Endothelial cell of umbilical vein (primary cell): ENCODE results near the gene CENPP. TPM values are rescaled to one million over a fixed set of nuclear protein-coding genes. Genes with fewer than 3 reads are reported as not detected.

Source experiments
- BruUV-seq: library from RNA; stranded (reverse); fragments of 400-500 nt; replicated peaks from 2 replicates; lab custom pipeline; 2021; lab: Mats Ljungman, UMichigan
- CTCF ChIA-PET: fragments of 300-600, 350-600 bp; sonication (Branson Sonifier 250); formaldehyde crosslinking; loops from one replicate; lab custom pipeline; 2021; ENCODE audit warnings: antibody characterized with exemption, inconsistent platforms; lab: Charles Lee
- POLR2A ChIA-PET: fragments of 300-600, 350-600 bp; sonication (Branson Sonifier 250); formaldehyde crosslinking; loops from one replicate; lab custom pipeline; 2021; ENCODE audit warnings: antibody characterized with exemption, inconsistent platforms; lab: Charles Lee
- DNase-seq: peaks from one replicate; pipeline ENCODE4 v3.0.0-alpha.2; 2011; ENCODE audit warnings: low read depth, low spot score
- FAIRE-seq: peaks from 2 replicates; lab custom pipeline; 2011; peaks lifted over from hg19 to GRCh38; lab: Jason Lieb, UNC
- H2AFZ ChIP-seq: 2 replicates; pipeline ENCODE4 v1.6.0; 2012; ENCODE audit warnings: low read depth, low read length, control low read depth, inconsistent platforms
- H3K27ac ChIP-seq: 2 replicates; pipeline ENCODE4 v1.5.1; 2011; ENCODE audit warnings: low read depth, mild to moderate bottlenecking, control low read depth, low read length, moderate library complexity; ENCODE audit not compliant: insufficient read depth
- H3K27me3 ChIP-seq, 2 experiments: 2 replicates each; pipeline versions ENCODE4 v1.6.0 to v1.6.1; 2011; ENCODE audit warnings: low read length in 2 of 2, mixed read lengths in 1 of 2; ENCODE audit not compliant: control insufficient read depth in 2 of 2, insufficient read depth in 2 of 2
- H3K36me3 ChIP-seq, 2 experiments: 2 replicates in 1 of 2; 3 replicates in 1 of 2; pipeline ENCODE4 v1.5.1; 2011; ENCODE audit warnings: low read length in 2 of 2, mild to moderate bottlenecking in 1 of 2, moderate library complexity in 1 of 2; ENCODE audit not compliant: control insufficient read depth in 2 of 2, insufficient read depth in 2 of 2; ENCODE audit errors: extremely low read depth in 1 of 2
- H3K4me1 ChIP-seq: 3 replicates; pipeline ENCODE4 v1.5.1; 2011; ENCODE audit warnings: mild to moderate bottlenecking, low read length; ENCODE audit not compliant: control insufficient read depth, insufficient read depth; ENCODE audit errors: extremely low read depth
- H3K4me2 ChIP-seq: 2 replicates; pipeline ENCODE4 v1.6.1; 2011; ENCODE audit warnings: low read length, control low read depth, mixed read lengths; ENCODE audit not compliant: insufficient read depth
- H3K4me3 ChIP-seq, 3 experiments: fragments of 200-600 bp in 1 of 3; sonication (generic), shearing (Covaris generic) in 1 of 3; replicated peaks in 1 of 3; 2 replicates each; pipeline ENCODE4 v1.5.1; 2011 to 2016; ENCODE audit warnings: control low read depth in 3 of 3, low read length in 3 of 3, mild to moderate bottlenecking in 2 of 3, inconsistent platforms in 1 of 3, low read depth in 1 of 3, moderate library complexity in 1 of 3; ENCODE audit not compliant: insufficient read depth in 1 of 3
- H3K79me2 ChIP-seq: 2 replicates; pipeline ENCODE4 v1.6.0; 2012; ENCODE audit warnings: low read length, inconsistent platforms; ENCODE audit not compliant: control insufficient read depth, insufficient read depth
- H3K9ac ChIP-seq: replicated peaks from 2 replicates; pipeline ENCODE3; 2011; ENCODE audit warnings: low read length, control low read depth; ENCODE audit not compliant: insufficient read depth; ENCODE audit errors: extremely low read depth
- H3K9me1 ChIP-seq: replicated peaks from 3 replicates; pipeline ENCODE4 v1.6.0; 2011; ENCODE audit warnings: mild to moderate bottlenecking, low read length; ENCODE audit not compliant: control insufficient read depth, insufficient read depth; ENCODE audit errors: extremely low read depth
- H3K9me3 ChIP-seq: replicated peaks from 2 replicates; pipeline ENCODE4 v1.5.1; 2012; ENCODE audit warnings: low read length, inconsistent platforms; ENCODE audit not compliant: control insufficient read depth, insufficient read depth
- H4K20me1 ChIP-seq: replicated peaks from 2 replicates; pipeline ENCODE3; 2011; ENCODE audit warnings: mild to moderate bottlenecking, low read length; ENCODE audit not compliant: control insufficient read depth, insufficient read depth; ENCODE audit errors: extremely low read depth
- CTCF ChIP-seq, 2 donors: IDR thresholded peaks; 1 replicate in 1 of 2; 2 replicates in 1 of 2; pipeline ENCODE4 v1.5.1; 2011; ENCODE audit warnings: low read length in 2 of 2, mild to moderate bottlenecking in 2 of 2, moderate library complexity in 2 of 2, control low read depth in 1 of 2, inconsistent platforms in 1 of 2, low read depth in 1 of 2; ENCODE audit not compliant: insufficient read depth in 1 of 2; ENCODE audit errors: extremely low read depth in 1 of 2
- EZH2 ChIP-seq: IDR thresholded peaks from 2 replicates; pipeline ENCODE4 v1.6.1; 2012; ENCODE audit warnings: borderline replicate concordance, low read depth, mild to moderate bottlenecking, moderate library complexity, low read length, inconsistent platforms; ENCODE audit not compliant: severe bottlenecking
- JUN ChIP-seq: IDR thresholded peaks from 2 replicates; pipeline ENCODE4 v1.6.1; 2011; ENCODE audit warnings: borderline replicate concordance, low read depth; ENCODE audit not compliant: insufficient read length, insufficient read depth
- MAX ChIP-seq: IDR thresholded peaks from 2 replicates; pipeline ENCODE4 v1.6.1; 2011; ENCODE audit not compliant: insufficient read depth, insufficient read length
- MYC ChIP-seq: IDR thresholded peaks from one replicate; pipeline ENCODE4 v1.6.1; 2011; ENCODE audit warnings: mild to moderate bottlenecking, low read depth, low read length
- POLR2A ChIP-seq: IDR thresholded peaks from 2 replicates; pipeline ENCODE4 v1.6.1; 2012; ENCODE audit warnings: low read depth, mild to moderate bottlenecking, control low read depth, low read length
- POLR2AphosphoS5 ChIP-seq: IDR thresholded peaks from 2 replicates; pipeline ENCODE4 v1.6.1; 2012; ENCODE audit warnings: low read depth, mild to moderate bottlenecking, control low read depth, low read length, moderate library complexity; ENCODE audit not compliant: insufficient read depth
- dilution Hi-C: fragments of 300-500 bp; cut with MboI; formaldehyde crosslinking; loops from one replicate; pipeline ENCODE4 v1.15.0; 2019; ENCODE audit warnings: low sequenced_read_pairs; ENCODE audit not compliant: extremely low pct_ligation_motif_present
- intact Hi-C: fragments of 100-400 bp; cut with micrococcal nuclease; formaldehyde crosslinking; loops from one replicate; pipeline ENCODE4 v1.10.0; 2022
- polyA plus RNA-seq, 4 experiments: library from polyadenylated mRNA; depleted of rRNA in 3 of 4; stranded (reverse) in 3 of 4; unstranded in 1 of 4; fragments of >200 nt; gene quantifications; 2 replicates each; pipeline versions ENCODE4 v1.2.1 to v1.2.3, GENCODE V29; 2011 to 2012; ENCODE audit warnings: missing spikeins in 1 of 4
- total RNA-seq: library from RNA; stranded (reverse); gene quantifications from 2 replicates; pipeline ENCODE4 v1.2.3, GENCODE V29; 2021

CENPP gene
- total and polyA plus RNA-seq, 2 donors (not counting 3 experiments of a cell fraction or from before 2014, with no cell fraction given) = 1.2 to 12.0 TPM

DNA sequence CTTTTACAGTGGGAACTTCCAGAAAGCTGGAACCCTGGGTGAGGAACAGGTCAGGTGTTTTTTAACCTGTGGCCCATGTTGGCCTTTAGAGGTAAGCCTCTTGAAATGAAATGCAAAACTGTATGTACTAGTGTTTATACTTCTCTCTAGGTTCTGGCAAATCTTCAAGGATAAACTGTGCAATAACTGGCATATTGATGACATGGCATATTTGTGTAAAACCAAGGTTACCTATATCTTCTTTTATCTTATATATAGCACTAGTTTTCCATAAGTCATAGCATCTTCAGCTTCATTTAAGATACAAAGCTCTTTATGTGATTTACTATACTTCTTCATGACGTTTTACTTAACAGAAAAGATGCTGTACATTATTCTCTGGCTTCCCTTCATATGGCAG, 24.8 kb upstream of the CENPP start:
- TF ChIP-seq CTCF (IDR thresholded peaks at IDR 0.05; ENCODE audit: extremely low read depth in 1 of 2, insufficient read depth in 1 of 2, low read depth in 1 of 2, low read length in 2 of 2) (no peak), POLR2AphosphoS5 (no peak), EZH2 (no peak), POLR2A (no peak), MYC (no peak), JUN (no peak), MAX (no peak)
- ChIA-PET CTCF (interaction anchor here (1.2 to 1.4 kb wide), 2 partner anchors 9 to 490 kb away, joined by 3 read pairs; no protein-coding TSS in a partner anchor), POLR2A (no interaction called here)
- Histone ChIP-seq H3K4me2 (no peak overlapping the region), H3K27ac (no peak overlapping the region), H3K9ac (no peak overlapping the region), H3K9me3 (no peaks in the 10 kb centered on the region), H3K27me3 (no peaks in the 10 kb centered on the region), H3K4me3 (no peak overlapping the region), H3K4me1 (no peaks in the 10 kb centered on the region), H4K20me1 (no peaks in the 10 kb centered on the region), H3K9me1 (no peaks in the 10 kb centered on the region), H3K36me3 (peaks cover 15 to 31% of the 10 kb centered on the region in 2 experiments), H3K79me2 (no peaks in the 10 kb centered on the region), H2AFZ (no peak overlapping the region)
- BruUV-seq = no TSS peak
- FAIRE-seq = no peak
- intact Hi-C loops = no loop called here
- dilution Hi-C loops = no loop called here
- no peak for DNase-seq
